Right lobe of liver (tissue), 6 donors: ENCODE data around the gene RASIP1. TPM values are rescaled to one million over a fixed set of nuclear protein-coding genes. Genes with fewer than 3 reads are reported as not detected.

Experiments used
- ATAC-seq, 4 donors: fragments of 200-7000 bp; cut with Tn5 transposase; one replicate each; pipeline ENCODE4 v1.9.1; 2020; ENCODE audit warnings: mild to moderate bottlenecking in 4 of 4, moderate library complexity in 4 of 4
- DNase-seq, 3 donors: peaks; one replicate each; pipeline ENCODE4 v3.0.0-alpha.2; 2020
- H3K27ac ChIP-seq, 3 donors: fragments of 200-600 bp; one replicate each; pipeline ENCODE4 v1.8.0; 2022
- H3K27me3 ChIP-seq, 2 donors: fragments of 200-600 bp; one replicate each; pipeline ENCODE4 v1.8.0; 2022
- H3K36me3 ChIP-seq, 4 donors: fragments of 200-600 bp; sonication (generic) in 1 of 4; one replicate each; pipeline versions ENCODE4 v1.5.1 to v1.8.0; 2017 to 2022; ENCODE audit warnings: control low read depth in 1 of 4
- H3K4me1 ChIP-seq, 4 donors: fragments of 200-600 bp; sonication (generic) in 1 of 4; one replicate each; pipeline versions ENCODE4 v1.5.1 to v1.8.0; 2017 to 2022; ENCODE audit warnings: control low read depth in 1 of 4
- H3K4me3 ChIP-seq, 3 donors: fragments of 200-600 bp; one replicate each; pipeline ENCODE4 v1.8.0; 2022
- H3K9me3 ChIP-seq, 4 donors: fragments of 200-600 bp; sonication (generic) in 1 of 4; one replicate each; pipeline versions ENCODE4 v1.5.1 to v1.8.0; 2017 to 2022; ENCODE audit warnings: control low read depth in 1 of 4
- CTCF ChIP-seq, 4 donors: fragments of 200-600 bp in 3 of 4; fragments of 450-650 bp in 1 of 4; IDR thresholded peaks; one replicate each; pipeline versions ENCODE4 v1.5.1 to v1.8.0; 2016 to 2022; ENCODE audit warnings: antibody characterized with exemption in 4 of 4, mild to moderate bottlenecking in 2 of 4
- POLR2A ChIP-seq: fragments of 450-650 bp; IDR thresholded peaks from one replicate; pipeline ENCODE4 v1.6.1; 2017; ENCODE audit warnings: antibody characterized with exemption, mild to moderate bottlenecking
- WGBS: methylation state at CpG from one replicate; pipeline ENCODE4 v1.1.6; 2018; ENCODE audit warnings: low coverage, low lambda C conversion rate; ENCODE audit not compliant: insufficient coverage; ENCODE audit errors: missing lambda C conversion rate; 5-methylcytosine and 5-hydroxymethylcytosine counted together
- intact Hi-C, 2 donors: fragments of 100-400 bp; cut with DNase I; formaldehyde crosslinking; loops; one replicate each; pipeline versions ENCODE4 v1.11.2 to v1.14.1; 2022
- total RNA-seq, 6 experiments: library from RNA; depleted of rRNA in 2 of 6; stranded (reverse); fragments of >200 nt in 2 of 6; fragmentation: NEBNext Ultra II Directional in 3 of 6; extraction: Animal tissue kit (Norgen Biotek cat#: 25700) in 3 of 6; gene quantifications; one replicate each; pipeline versions ENCODE4 v1.1.0 to v1.2.4, GENCODE V29; 2016 to 2023
- donor health status: DM: no; HTN: yes; CAD: no.
- donor health status: DM: no; HTN: no; CAD: no.
- donor health status: DM: no; HTN: no; CAD: no.
- donor health status: DM: no; HTN: yes; CAD: no.
- donor health status: DM: no; HTN: yes; CAD: no.

RASIP1 gene
- total RNA-seq, 6 experiments from 2014 or later = 2.7 to 6.7 (median 4.9) TPM

- TF ChIP-seq CTCF (IDR thresholded peaks at IDR 0.05) (no peak), POLR2A (no peak)
- Histone ChIP-seq H3K36me3 (no peaks in the 10 kb centered on the region), H3K27ac (no peak overlapping the region), H3K9me3 (no peaks in the 10 kb centered on the region), H3K4me3 (no peak overlapping the region), H3K4me1 (no peaks in the 10 kb centered on the region), H3K27me3 (no peaks in the 10 kb centered on the region)
- WGBS = no CpG with 5 or more reads among the region's 23 CpGs
- DNase-seq (no peak), ATAC-seq (peak in 1 of 4 donors; percentile 30)
- intact Hi-C loops = no loop called here
These were observed 37.1 kb downstream of the RASIP1 start for GRCh38 chr19:48703316-48703715.

GRCh38 chr19:48702701-48703100 is 37.7 kb downstream of the RASIP1 start:
- Histone ChIP-seq H3K4me1 (no peaks in the 10 kb centered on the region), H3K4me3 (no peak overlapping the region), H3K27me3 (no peaks in the 10 kb centered on the region), H3K9me3 (no peaks in the 10 kb centered on the region), H3K27ac (no peak overlapping the region), H3K36me3 (no peaks in the 10 kb centered on the region)
- ATAC-seq (no peak), DNase-seq (no peak)
- intact Hi-C loops = no loop called here
- TF ChIP-seq CTCF (IDR thresholded peaks at IDR 0.05) (no peak), POLR2A (no peak)
- WGBS = 95% methylated on average over 13 of the region's 13 CpGs

DNA sequence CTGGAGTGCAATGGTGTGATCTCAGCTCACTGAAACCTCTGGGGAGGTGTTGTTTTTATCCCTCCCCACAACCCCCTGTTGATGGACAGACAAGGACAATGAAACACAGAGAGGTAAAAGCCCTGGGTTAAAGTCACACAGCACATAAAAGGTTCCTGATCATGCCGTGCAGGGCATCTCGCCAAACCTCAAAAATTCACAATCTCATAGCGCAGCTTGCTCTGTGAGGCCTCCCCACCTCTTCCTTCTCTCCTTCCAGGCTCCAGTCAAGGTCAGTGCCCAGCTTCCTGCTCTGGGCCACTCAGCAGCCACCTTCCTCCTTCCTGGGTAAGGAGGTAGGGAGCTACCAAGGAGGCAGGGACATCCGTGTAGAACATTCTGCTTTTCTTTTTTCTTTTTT is 42.4 kb downstream of the RASIP1 start:
- 69% methylated on average over 3 of the region's 4 CpGs for WGBS
- no peaks in the 10 kb centered on the region for H3K4me1 ChIP-seq
- H3K9me3 ChIP-seq = no peaks in the 10 kb centered on the region
- DNase-seq (no peak), ATAC-seq (peak; percentile 21 to 60 (median 49))
- intact Hi-C loops = no loop called here
- H3K4me3 ChIP-seq = no peak overlapping the region
- H3K36me3 ChIP-seq = no peaks in the 10 kb centered on the region
- H3K27me3 ChIP-seq = no peaks in the 10 kb centered on the region
- TF ChIP-seq POLR2A (no peak), CTCF (IDR thresholded peaks at IDR 0.05) (no peak)
- H3K27ac ChIP-seq = no peak overlapping the region

GRCh38 chr19:48696353-48697010 is 43.9 kb downstream of the RASIP1 start:
- intact Hi-C loops = no loop called here
- H3K4me1 ChIP-seq = no peaks in the 10 kb centered on the region
- ATAC-seq (peak; percentile 42 to 57 (median 50)), DNase-seq (no peak)
- TF ChIP-seq CTCF (IDR thresholded peaks at IDR 0.05) (no peak), POLR2A (no peak)
- no peaks in the 10 kb centered on the region for H3K27me3 ChIP-seq
- no peak overlapping the region for H3K27ac ChIP-seq
- H3K36me3 ChIP-seq = no peaks in the 10 kb centered on the region
- H3K4me3 ChIP-seq = peak overlapping the region in 1 of 3 donors; percentile 8
- 14% methylated on average over 29 of the region's 34 CpGs for WGBS
- no peaks in the 10 kb centered on the region for H3K9me3 ChIP-seq
